H1 (cell line): ENCODE results near the gene TAF4. TPM values are rescaled to one million over a fixed set of nuclear protein-coding genes. Genes with fewer than 3 reads are reported as not detected.

Experiments
- CTCF ChIA-PET: fragments of 300-600 bp; sonication (Branson Sonifier 250); formaldehyde crosslinking; loops from one replicate; lab custom pipeline; 2021; ENCODE audit not compliant: partially characterized antibody; lab: Charles Lee
- POLR2A ChIA-PET: fragments of 300-600 bp; sonication (Branson Sonifier 250); formaldehyde crosslinking; loops from one replicate; lab custom pipeline; 2021; ENCODE audit warnings: inconsistent platforms; ENCODE audit not compliant: partially characterized antibody; lab: Charles Lee
- DNase-seq, 2 experiments: peaks; one replicate each; pipeline versions ENCODE4 v3.0.0 to v3.0.0-alpha.2; 2010 to 2022; ENCODE audit warnings: low spot score in 2 of 2, low read depth in 1 of 2, mixed read lengths in 1 of 2
- FAIRE-seq: peaks from 2 replicates; lab custom pipeline; 2011; peaks lifted over from hg19 to GRCh38; lab: Jason Lieb, UNC
- H2AFZ ChIP-seq: 2 replicates; pipeline ENCODE4 v1.8.1; 2012; ENCODE audit warnings: low read length, inconsistent platforms
- H2AK5ac ChIP-seq: 2 replicates; pipeline ENCODE4 v1.6.1; 2013; ENCODE audit warnings: low read depth, low read length
- H2BK120ac ChIP-seq: replicated peaks from 2 replicates; pipeline ENCODE3; 2013; ENCODE audit warnings: low read depth, low read length, inconsistent platforms
- H2BK12ac ChIP-seq: 2 replicates; pipeline ENCODE4 v1.6.1; 2013; ENCODE audit warnings: low read depth, low read length
- H2BK15ac ChIP-seq: 2 replicates; pipeline ENCODE4 v1.6.1; 2013; ENCODE audit warnings: low read length
- H2BK20ac ChIP-seq: 2 replicates; pipeline ENCODE4 v1.6.1; 2013; ENCODE audit warnings: low read length
- H2BK5ac ChIP-seq: 2 replicates; pipeline ENCODE4 v1.6.1; 2013; ENCODE audit warnings: low read depth, low read length
- H3K14ac ChIP-seq: 2 replicates; pipeline ENCODE4 v1.6.1; 2013; ENCODE audit warnings: inconsistent platforms; ENCODE audit not compliant: insufficient read length
- H3K18ac ChIP-seq: 2 replicates; pipeline ENCODE4 v1.6.1; 2013; ENCODE audit warnings: low read length; ENCODE audit errors: extremely low read depth
- H3K23ac ChIP-seq: 2 replicates; pipeline ENCODE4 v1.6.1; 2013; ENCODE audit warnings: inconsistent platforms; ENCODE audit not compliant: insufficient read length
- H3K23me2 ChIP-seq: 2 replicates; pipeline ENCODE4 v1.6.1; 2013; ENCODE audit warnings: low read depth, low read length
- H3K27ac ChIP-seq: 2 replicates; pipeline ENCODE4 v1.6.1; 2011; ENCODE audit warnings: low read depth, low read length, inconsistent platforms
- H3K27me3 ChIP-seq, 4 experiments: replicated peaks in 1 of 4; 1 replicate in 1 of 4; 2 replicates in 3 of 4; pipeline versions ENCODE4 v1.6.1 to v1.8.1; 2011 to 2013; ENCODE audit warnings: low read length in 3 of 4, mild to moderate bottlenecking in 3 of 4, inconsistent platforms in 2 of 4, mixed read lengths in 2 of 4, moderate library complexity in 1 of 4; ENCODE audit not compliant: control insufficient read depth in 3 of 4, insufficient read depth in 3 of 4; ENCODE audit errors: extremely low read depth in 1 of 4
- H3K36me3 ChIP-seq, 4 experiments: 2 replicates each; pipeline versions ENCODE4 v1.6.1 to v1.8.1; 2011 to 2013; ENCODE audit warnings: mild to moderate bottlenecking in 4 of 4, low read length in 3 of 4, moderate library complexity in 2 of 4, control low read depth in 1 of 4, inconsistent platforms in 1 of 4; ENCODE audit not compliant: insufficient read depth in 4 of 4, control insufficient read depth in 2 of 4
- H3K4ac ChIP-seq: replicated peaks from 2 replicates; pipeline ENCODE3; 2013; ENCODE audit warnings: low read length, low read depth, mixed read lengths, inconsistent platforms; ENCODE audit not compliant: insufficient read length
- H3K4me1 ChIP-seq, 4 experiments: replicated peaks in 1 of 4; 1 replicate in 1 of 4; 2 replicates in 3 of 4; pipeline versions ENCODE4 v1.6.1 to v1.8.1; 2011 to 2013; ENCODE audit warnings: low read length in 3 of 4, inconsistent platforms in 2 of 4, mixed read lengths in 1 of 4; ENCODE audit not compliant: insufficient read depth in 4 of 4, control insufficient read depth in 3 of 4
- H3K4me2 ChIP-seq, 2 experiments: 2 replicates each; pipeline versions ENCODE4 v1.6.1 to v1.8.1; 2011 to 2013; ENCODE audit warnings: low read depth in 2 of 2, low read length in 2 of 2, control low read depth in 1 of 2, inconsistent platforms in 1 of 2, mild to moderate bottlenecking in 1 of 2; ENCODE audit not compliant: insufficient read depth in 1 of 2
- H3K4me3 ChIP-seq, 4 experiments: fragments of 200-600, 300-600 bp in 1 of 4; sonication (generic), shearing (Covaris generic), sonication (Bioruptor Twin) in 1 of 4; 2 replicates each; pipeline versions ENCODE4 v1.5.1 to v1.8.1; 2011 to 2016; ENCODE audit warnings: low read length in 4 of 4, low read depth in 3 of 4, control low read depth in 2 of 4, inconsistent platforms in 2 of 4, mild to moderate bottlenecking in 2 of 4, mixed read lengths in 1 of 4, moderate library complexity in 1 of 4; ENCODE audit not compliant: insufficient read depth in 2 of 4; ENCODE audit errors: extremely low read depth in 1 of 4
- H3K56ac ChIP-seq: replicated peaks from 2 replicates; pipeline ENCODE3; 2013; ENCODE audit warnings: low read depth, mild to moderate bottlenecking, mixed read lengths, low read length, inconsistent platforms; ENCODE audit not compliant: insufficient read length
- H3K79me1 ChIP-seq: 2 replicates; pipeline ENCODE4 v1.6.1; 2013; ENCODE audit warnings: low read depth, low read length, control low read depth
- H3K79me2 ChIP-seq, 2 experiments: 2 replicates each; pipeline versions ENCODE4 v1.6.1 to v1.8.1; 2012 to 2013; ENCODE audit warnings: low read length in 2 of 2, mild to moderate bottlenecking in 2 of 2, inconsistent platforms in 1 of 2; ENCODE audit not compliant: insufficient read depth in 2 of 2, control insufficient read depth in 1 of 2
- H3K9ac ChIP-seq, 4 experiments: replicated peaks in 1 of 4; 1 replicate in 1 of 4; 2 replicates in 3 of 4; pipeline versions ENCODE4 v1.6.1 to v1.8.1; 2011 to 2013; ENCODE audit warnings: low read depth in 3 of 4, low read length in 3 of 4, control low read depth in 2 of 4, mild to moderate bottlenecking in 2 of 4, moderate library complexity in 2 of 4, inconsistent platforms in 1 of 4; ENCODE audit errors: extremely low read depth in 1 of 4
- H3K9me3 ChIP-seq, 2 experiments: 2 replicates each; pipeline versions ENCODE4 v1.6.1 to v1.8.1; 2012 to 2013; ENCODE audit warnings: mild to moderate bottlenecking in 2 of 2, moderate library complexity in 2 of 2, control low read depth in 1 of 2, inconsistent platforms in 1 of 2, low read depth in 1 of 2, low read length in 1 of 2, mixed read lengths in 1 of 2; ENCODE audit not compliant: insufficient read depth in 2 of 2
- H4K20me1 ChIP-seq, 2 experiments: replicated peaks in 1 of 2; 2 replicates each; pipeline versions ENCODE3 to v1.8.1; 2011 to 2013; ENCODE audit warnings: inconsistent platforms in 2 of 2, low read length in 2 of 2, mild to moderate bottlenecking in 1 of 2; ENCODE audit not compliant: insufficient read depth in 2 of 2, control insufficient read depth in 1 of 2
- H4K5ac ChIP-seq: 2 replicates; pipeline ENCODE4 v1.6.1; 2013; ENCODE audit warnings: low read length, low read depth, mixed read lengths, inconsistent platforms; ENCODE audit not compliant: insufficient read length
- H4K8ac ChIP-seq: 2 replicates; pipeline ENCODE4 v1.8.0; 2013; ENCODE audit warnings: mild to moderate bottlenecking, moderate library complexity, low read length, inconsistent platforms; ENCODE audit not compliant: insufficient read depth; ENCODE audit errors: extremely low read depth
- H4K91ac ChIP-seq: replicated peaks from 2 replicates; pipeline ENCODE3; 2013; ENCODE audit warnings: low read length, mixed read lengths, inconsistent platforms; ENCODE audit not compliant: insufficient read length
- BACH1 ChIP-seq: IDR thresholded peaks from 2 replicates; pipeline ENCODE4 v1.6.1; 2012; ENCODE audit warnings: low read length, improper control_type of control experiment
- CBX8 ChIP-seq: fragments of 300-800, 300-1000 bp; sonication (generic); IDR thresholded peaks from 2 replicates; pipeline ENCODE4 v1.7.1; 2016; ENCODE audit warnings: low read depth, low read length, borderline replicate concordance
- POU5F1 ChIP-seq: IDR thresholded peaks from 2 replicates; pipeline ENCODE4 v1.6.1; 2011; ENCODE audit warnings: low read depth, mild to moderate bottlenecking, low read length, moderate library complexity
- WGBS, 2 experiments: shearing (Covaris generic) in 1 of 2; methylation state at CpG; one replicate each; pipeline versions ENCODE4 v1.1.6 to v1.1.7; 2013 to 2015; ENCODE audit warnings: low lambda C conversion rate in 2 of 2, mixed read lengths in 2 of 2, inconsistent platforms in 1 of 2, low coverage in 1 of 2, missing lambda C conversion rate in 1 of 2; ENCODE audit not compliant: insufficient replicate concordance in 2 of 2, insufficient coverage in 1 of 2, insufficient read length in 1 of 2; ENCODE audit errors: extremely low coverage in 1 of 2, missing lambda C conversion rate in 1 of 2; 5-methylcytosine and 5-hydroxymethylcytosine counted together
- polyA plus RNA-seq, 7 experiments: library from polyadenylated mRNA; depleted of rRNA in 3 of 7; stranded (reverse) in 5 of 7; unstranded in 2 of 7; fragments of >200 nt in 5 of 7; fragments of 200-250 nt in 2 of 7; gene quantifications; 1 replicate in 5 of 7; 2 replicates in 1 of 7; 4 replicates in 1 of 7; pipeline versions ENCODE4 v1.2.1 to v1.2.3, GENCODE V29; 2011 to 2013; ENCODE audit warnings: missing spikeins in 2 of 7, mixed read lengths in 2 of 7
- total RNA-seq: library from RNA; stranded (reverse); fragmentation: NEBNext Ultra II Directional; extraction: Animal tissue kit (Norgen Biotek cat#: 25700); gene quantifications from 2 replicates; pipeline ENCODE4 v1.2.1, GENCODE V29; 2021

The TAF4 gene
- total and polyA plus RNA-seq, 2 of the 8 experiments (the other 6 are each of a cell fraction or from before 2014, with no cell fraction given), result 16.0 to 30.1 TPM

GRCh38 chr20:62088258-62089127 is 22.8 kb upstream of the TAF4 start:
- FAIRE-seq, result no peak
- H3K27ac ChIP-seq, result no peak overlapping the region
- H3K9ac ChIP-seq, result no peak overlapping the region

More at GRCh38 chr20:62088258-62089127, 22.8 kb upstream of the TAF4 start:
- Histone ChIP-seq H3K4me2 (no peak overlapping the region), H3K4me3 (no peak overlapping the region), H4K91ac (peak overlapping the region; percentile 26), H3K79me2 (no peaks in the 10 kb centered on the region), H3K79me1 (no peaks in the 10 kb centered on the region), H2AK5ac (peak overlapping the region; percentile 67; the same call in 1 of the 2 replicates), H3K4me1 (peaks cover 0 to 3% (median 0%) of the 10 kb centered on the region in 4 experiments; a peak in 1 of 7 replicates), H3K4ac (no peak overlapping the region)
- TF ChIP-seq POU5F1 (no peak), BACH1 (peak; percentile 57), CBX8 (no peak)
- TF ChIP-seq, all 59 proteins: peak for 1
- H4K8ac ChIP-seq, result no peak overlapping the region
- no peak overlapping the region for H3K56ac ChIP-seq
- H3K14ac ChIP-seq, result no peak overlapping the region
- H4K20me1 ChIP-seq, result peaks cover 0 to 5% of the 10 kb centered on the region in 2 experiments
- DNase-seq, result no peak
- H2BK20ac ChIP-seq, result no peak overlapping the region
- H3K18ac ChIP-seq, result no peak overlapping the region
- H2AFZ ChIP-seq, result no peak overlapping the region
- ChIA-PET CTCF (interaction anchor here (1.7 kb wide), 1 partner anchor 68 kb away, joined by 3 read pairs; no protein-coding TSS in a partner anchor), POLR2A (interaction anchor here (1.0 to 1.9 kb wide), 3 partner anchors 18 to 33 kb away, joined by 4 to 8 read pairs (median 7); partner anchors contain the start of gene LSM14B)
- no peaks in the 10 kb centered on the region for H3K9me3 ChIP-seq
- 90% methylated on average over 15 of the region's 15 CpGs; no CpG with 5 or more reads in 1 of the 2 experiments for WGBS, 2 experiments
- no peak overlapping the region for H2BK5ac ChIP-seq
- H2BK120ac ChIP-seq, result no peak overlapping the region
- no peak overlapping the region for H2BK15ac ChIP-seq
- no peak overlapping the region for H3K23ac ChIP-seq
- peaks cover 2% of the 10 kb centered on the region; the same call in 1 of the 2 replicates for H3K23me2 ChIP-seq
- H3K36me3 ChIP-seq, result no peaks in the 10 kb centered on the region
- H3K27me3 ChIP-seq, result peaks cover 0 to 2% (median 0%) of the 10 kb centered on the region in 4 experiments; a peak in 2 of 7 replicates
- H4K5ac ChIP-seq, result no peak overlapping the region
- H2BK12ac ChIP-seq, result no peak overlapping the region
